Stimulated activated CD4-positive, alpha-beta T cell treated with anti-CD3 and anti-CD28 coated beads, Interleukin-12 subunit alpha, Interleukin-12 subunit beta, amount 100 ng/mL, for 4 hours (primary cell): ENCODE results near the gene HBQ1.
"Not testable (repeated sequence)": the region's sequence is repeated elsewhere in the genome, so short reads cannot be mapped to it uniquely, and the experiment has no call there.

ENCODE experiments used
- DNase-seq: peaks from one replicate; pipeline ENCODE4 v3.0.0-alpha.2; 2020

HBQ1 gene

GRCh38 chr16:211631-212180 is 31.4 kb downstream of the HBQ1 start:
- not testable (repeated sequence) for DNase-seq

- DNase-seq, result no peak
These were observed 32.7 kb downstream of the HBQ1 start for GRCh38 chr16:212999-213398.

DNA sequence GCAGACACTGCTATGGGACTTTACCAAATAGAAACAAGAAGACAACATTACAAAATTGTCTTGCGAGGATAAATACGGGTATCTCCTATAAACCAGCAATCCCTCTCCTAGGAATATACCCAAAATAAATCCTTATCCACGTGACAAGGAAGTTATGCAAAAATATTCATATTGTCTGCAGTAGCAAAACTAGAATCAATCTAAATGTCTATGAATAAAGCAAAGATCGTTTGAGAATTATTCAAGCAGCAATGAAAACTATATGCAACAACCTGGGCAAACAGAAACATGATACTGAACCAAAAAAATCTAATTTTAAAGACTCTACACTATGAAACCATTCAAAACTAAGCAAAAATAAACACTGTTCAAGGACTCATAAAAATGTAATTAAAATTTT is 39.8 kb downstream of the HBQ1 start:
- no peak for DNase-seq

DNA sequence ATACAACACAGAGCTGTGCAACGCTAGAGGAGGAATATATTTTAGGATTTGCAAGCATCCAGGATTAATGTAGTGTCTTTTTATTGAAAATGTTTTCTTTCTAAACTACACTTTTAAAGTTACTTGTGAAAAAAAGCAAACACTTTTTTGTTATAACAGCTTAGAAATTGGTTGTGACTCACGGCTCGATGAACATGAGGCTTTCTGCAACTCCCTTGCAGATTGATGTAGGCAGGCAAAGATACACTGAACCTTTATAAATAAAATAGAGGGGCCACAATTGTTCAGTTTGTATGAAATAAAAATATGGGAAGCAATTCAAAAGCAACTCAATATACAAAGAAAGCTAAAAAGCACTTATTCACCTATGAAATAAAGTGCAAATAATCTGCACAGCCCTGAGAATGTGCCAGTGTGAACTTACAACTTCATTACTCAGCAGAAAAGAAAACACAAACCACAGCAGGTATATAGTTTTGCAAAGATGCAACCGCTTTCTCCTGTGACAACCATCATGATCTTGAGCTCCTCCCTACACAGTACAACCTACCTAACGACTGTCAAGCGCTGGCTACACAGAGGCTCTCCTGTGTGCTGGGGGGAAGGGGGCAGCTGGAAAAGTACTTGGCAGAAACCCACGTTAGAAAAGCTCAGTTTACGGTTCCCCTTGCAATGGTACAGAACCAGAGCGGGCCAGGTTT is 48.0 kb downstream of the HBQ1 start:
- no peak for DNase-seq

DNA sequence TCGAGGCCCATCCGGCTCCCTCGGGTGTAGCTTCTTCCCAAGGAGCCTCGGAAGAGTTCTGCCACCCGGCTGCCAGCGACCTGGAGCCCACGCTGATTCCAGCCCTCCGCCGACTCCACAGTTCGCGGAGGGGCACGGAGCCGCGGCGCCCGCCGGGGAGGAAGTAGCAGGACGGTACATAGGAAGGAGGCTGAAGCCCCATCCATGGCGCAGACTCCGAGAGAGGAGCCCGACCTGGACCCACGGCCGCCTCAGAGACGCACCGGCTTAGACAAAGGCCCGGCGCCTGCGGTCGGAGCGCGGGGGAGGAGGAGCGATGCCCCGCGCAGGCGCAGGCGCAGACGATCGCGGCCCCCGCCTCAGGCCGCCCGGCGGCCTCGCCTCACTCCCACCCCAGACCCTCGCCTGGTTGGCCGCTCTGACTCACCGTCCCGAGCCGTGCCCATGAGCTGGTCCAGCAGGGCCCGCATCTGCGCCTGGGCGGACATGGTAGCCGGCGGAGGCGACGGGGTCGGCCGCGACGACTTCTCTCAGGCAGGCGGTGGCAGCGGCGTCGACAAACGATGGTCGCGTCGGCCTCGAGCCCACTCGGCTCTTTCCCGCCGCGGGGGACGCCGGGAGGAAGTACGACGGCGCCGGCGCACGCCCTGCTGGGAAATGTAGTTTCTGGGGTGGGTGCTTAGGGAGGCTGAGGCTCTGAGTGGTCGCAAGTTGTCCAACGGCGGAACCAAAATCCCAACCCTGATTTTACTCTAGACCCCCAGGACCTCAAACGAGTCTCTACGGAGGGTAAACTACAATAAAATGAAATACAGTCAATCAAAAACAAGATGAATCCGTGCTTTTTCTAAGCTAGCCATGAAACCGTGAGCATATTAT is 48.8 kb downstream of the HBQ1 start, which contains the start of gene LUC7L:
Gene LUC7L, minus strand, starts transcription at position 598 of the 879 bp plus-strand sequence. Its CDS starts 110 bp downstream, at position 488.
- peak; percentile 84 for DNase-seq

DNA sequence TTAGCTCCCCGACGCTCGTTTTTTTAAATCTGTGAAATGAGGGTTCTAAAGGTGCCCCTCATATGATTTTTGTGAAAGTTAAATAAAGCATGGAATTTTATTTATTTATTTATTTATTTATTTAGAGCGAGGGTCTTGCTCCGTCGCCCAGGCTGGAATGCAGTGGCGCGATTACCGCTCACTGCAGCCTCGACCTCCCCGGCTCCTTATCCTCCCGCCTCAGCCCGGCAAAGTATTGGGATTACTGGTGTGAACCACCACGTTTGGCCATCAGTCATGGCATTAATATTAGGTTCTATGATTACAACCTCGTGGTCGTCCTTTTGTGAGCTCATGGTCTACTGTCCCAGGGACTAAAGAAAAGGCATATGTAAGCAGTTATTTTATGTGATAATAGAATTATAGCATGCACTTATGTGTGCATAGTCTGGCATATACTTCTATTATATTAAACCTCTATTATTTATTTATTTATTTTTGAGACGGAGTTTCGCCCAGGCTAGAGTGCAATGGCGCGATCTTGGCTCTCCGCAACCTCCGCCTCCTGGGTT is 49.5 kb downstream of the HBQ1 start:
- DNase-seq, result no peak

- DNase-seq, result not testable (repeated sequence)
These were observed 50.1 kb downstream of the HBQ1 start for GRCh38 chr16:230351-230750.
